ENCODE measurements around the gene TMEM100.

Gene TMEM100

DNA sequence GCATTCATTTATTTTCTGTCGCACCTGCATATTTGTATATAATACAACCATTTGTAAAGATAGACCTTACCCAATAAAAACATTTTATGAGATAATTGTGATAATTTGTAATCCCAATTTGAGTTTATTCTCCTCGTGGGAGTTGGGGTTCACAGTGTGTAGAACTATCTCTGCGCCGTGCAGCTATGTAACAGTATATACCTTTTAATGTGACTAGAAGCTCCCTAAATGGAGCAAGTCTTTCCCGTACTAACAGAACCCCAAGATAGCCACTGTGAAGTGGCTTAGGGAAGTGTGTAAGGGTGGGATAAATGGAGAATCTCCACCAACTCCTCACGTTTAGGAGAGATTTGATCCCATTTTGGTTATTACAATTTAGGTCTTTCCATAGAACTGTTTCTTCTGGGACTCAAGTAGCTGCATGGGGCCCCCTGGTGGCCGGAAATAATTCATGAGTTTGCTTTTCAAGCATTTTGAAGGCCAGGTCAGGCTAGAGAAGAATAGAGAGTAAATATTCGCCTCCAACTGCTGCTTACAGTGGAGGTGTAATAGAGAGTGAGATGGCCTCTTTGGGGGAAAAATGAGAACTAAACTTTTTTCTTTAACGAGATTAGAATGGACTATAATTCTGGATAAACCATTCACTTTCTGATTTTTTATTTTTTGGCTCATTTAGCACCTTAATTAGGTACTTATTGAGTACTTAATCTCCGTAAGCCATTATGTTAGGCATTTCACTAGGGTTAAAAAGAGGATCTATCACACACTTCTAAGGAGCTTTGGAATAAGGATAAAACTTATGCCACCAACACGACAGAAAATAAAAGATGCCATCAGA, 4.5 kb downstream of the TMEM100 start:
- peak; percentile 10 to 59 (median 26) for DNase-seq

- DNase-seq: no peak
These were observed 5.2 kb downstream of the TMEM100 start for GRCh38 chr17:55717432-55717831.

- DNase-seq: no peak
These were observed 11.7 kb downstream of the TMEM100 start for GRCh38 chr17:55710829-55711496.

DNA sequence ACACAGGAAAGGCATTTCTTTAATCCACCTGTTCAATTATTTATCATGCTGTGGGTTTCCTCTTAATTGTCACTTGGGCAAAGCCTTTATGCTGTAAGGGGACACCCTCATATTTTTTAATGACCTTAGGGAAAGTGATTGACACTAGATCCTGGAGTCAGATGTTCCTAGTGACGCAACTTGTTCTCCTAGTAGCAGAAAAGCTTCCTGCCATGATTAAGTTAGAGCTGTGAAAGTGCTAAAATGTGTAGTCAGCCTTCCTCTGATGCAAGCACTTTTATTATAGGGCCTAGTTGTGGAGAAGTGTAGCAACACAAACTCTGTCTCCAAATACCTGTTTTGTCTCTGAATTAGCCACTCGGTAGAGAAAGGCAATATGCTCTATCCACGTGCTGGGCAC, 12.3 kb downstream of the TMEM100 start:
- DNase-seq: no peak

- no peak for DNase-seq
These were observed 12.7 kb downstream of the TMEM100 start for GRCh38 chr17:55709984-55710383.

GRCh38 chr17:55709440-55709839, 13.2 kb downstream of the TMEM100 start:
- no peak for DNase-seq

GRCh38 chr17:55708175-55708974, 14.3 kb downstream of the TMEM100 start:
- DNase-seq: no peak

DNA sequence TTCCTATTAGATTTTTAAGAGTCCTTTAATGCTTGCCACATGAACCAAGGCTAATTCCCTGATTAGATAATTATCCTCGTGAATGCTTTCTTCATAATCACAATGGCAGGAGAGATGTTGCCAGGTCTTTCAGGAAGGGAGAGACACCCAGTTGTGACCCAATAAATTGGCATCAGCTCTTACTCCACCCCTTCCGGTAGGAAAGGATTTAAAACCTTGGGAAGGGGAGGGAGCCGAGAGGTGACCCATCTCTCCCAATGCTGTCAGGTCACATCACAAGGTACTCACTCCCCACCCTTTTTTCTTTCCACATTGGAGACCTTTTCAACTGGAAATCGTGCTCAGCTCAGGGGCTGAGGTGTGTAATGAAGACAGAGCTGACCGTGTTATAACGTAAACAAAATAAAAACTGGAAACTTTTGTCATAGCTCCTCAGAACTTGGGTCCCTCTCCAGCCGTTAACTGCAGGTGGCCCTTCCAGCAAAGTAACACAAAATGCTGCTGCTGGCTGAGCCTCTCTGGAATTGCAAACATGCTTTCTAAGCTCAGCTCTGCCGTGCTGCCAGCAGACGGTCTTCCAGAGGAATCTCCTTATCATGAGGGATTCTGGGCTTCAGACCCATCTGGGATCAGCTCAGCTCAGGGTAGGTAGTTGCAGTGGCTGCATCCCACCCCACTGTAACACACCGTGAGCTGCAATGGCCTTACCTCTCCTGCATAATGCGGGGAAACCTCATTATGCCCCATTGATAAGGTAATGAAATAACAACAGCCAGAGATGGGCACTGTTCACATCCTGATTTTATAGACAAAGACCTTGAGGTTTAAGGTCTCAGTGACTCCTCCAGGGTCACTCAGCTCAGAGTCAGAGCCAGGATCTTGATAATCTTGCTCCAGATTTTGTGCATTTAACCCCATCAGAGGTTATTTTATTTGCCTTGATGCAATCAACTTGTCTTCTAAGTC, 15.6 kb downstream of the TMEM100 start:
- no peak for DNase-seq

- DNase-seq: no peak
These were observed 16.8 kb downstream of the TMEM100 start for GRCh38 chr17:55705847-55706246.

- DNase-seq: no peak
These were observed 18.3 kb downstream of the TMEM100 start for GRCh38 chr17:55704401-55704800.

DNA sequence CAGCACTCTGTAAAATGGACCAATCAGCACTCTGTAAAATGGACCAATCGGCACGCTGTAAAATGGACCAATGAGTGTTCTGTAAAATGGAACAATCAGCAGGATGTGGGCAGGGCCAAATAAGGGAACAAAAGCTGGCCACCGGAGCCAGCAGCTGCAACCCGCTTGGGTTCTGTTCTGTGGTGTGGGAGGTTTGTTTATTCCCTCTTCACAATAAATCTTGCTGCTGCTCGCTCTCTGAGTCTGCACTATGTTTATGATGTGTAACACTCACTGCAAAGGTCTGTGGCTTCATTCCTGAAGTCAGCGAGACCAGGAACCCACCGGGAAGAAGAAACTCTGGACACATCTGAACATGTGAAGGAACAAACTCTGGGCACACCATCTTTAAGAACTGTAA, 20.5 kb downstream of the TMEM100 start:
- DNase-seq: no peak

DNA sequence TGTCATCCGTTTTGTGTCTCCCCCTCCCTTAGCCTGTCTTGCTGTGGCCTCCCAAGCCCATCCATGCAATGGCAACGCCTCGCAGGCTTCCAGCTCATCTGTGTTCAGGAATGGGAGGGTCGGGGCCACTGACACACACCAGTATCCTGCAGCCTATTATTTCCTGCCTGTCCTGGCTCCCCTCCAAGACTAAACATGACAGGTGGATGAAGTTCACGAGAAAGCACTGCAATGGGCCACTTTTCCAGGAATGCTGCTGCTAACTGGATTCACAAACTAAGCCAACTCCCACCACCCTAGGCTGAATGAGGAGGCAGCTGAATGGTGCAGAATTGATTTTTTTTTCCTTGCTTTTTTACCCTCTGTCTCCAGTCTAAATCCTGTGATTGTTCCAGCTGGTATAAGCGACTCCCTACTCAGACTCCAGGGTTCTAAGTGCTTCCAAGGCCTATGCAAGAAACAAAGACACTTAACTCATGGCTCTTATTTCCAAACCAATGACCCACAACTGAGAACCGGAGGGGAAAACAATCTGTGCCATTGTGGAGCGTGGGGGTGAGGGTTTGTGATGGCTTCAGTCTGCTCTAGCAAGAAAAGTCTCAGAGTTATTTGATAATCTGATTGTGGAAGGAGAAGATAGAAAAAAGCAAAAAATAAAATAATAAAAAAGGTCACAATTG, 23.3 kb downstream of the TMEM100 start:
- no peak for DNase-seq

DNA sequence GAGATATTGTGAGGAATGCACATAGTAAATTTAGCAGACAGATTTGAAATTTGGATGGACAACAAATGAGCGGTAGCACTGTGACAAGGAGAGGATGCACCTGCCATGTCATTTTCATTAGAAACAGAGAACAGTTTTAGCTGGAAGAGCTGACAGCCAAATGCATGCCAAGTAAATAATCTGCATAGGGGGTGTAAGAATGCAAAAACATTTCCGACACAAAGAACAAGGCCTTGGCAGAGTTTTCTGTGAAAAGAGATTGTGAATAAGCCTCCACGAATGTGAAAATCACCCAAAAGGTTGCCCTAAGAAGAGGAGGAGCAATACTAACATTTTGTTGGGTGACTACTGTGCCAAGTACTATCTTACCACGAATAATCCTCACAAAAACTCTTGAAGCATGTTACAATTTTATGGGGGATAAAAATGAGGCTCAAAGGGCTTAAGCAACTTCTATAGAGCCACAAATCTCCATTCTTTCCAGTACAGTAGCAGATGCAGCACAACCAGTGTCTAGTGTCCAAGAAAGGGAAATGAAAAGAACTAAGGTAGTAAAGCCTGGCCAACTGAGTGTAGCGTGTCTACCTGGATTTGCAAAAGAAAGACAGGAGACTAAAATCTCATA, 28.3 kb downstream of the TMEM100 start:
- DNase-seq: no peak

GRCh38 chr17:55693254-55694216, 29.1 kb downstream of the TMEM100 start:
- no peak for DNase-seq

GRCh38 chr17:55692276-55692675, 30.4 kb downstream of the TMEM100 start:
- DNase-seq: no peak

DNA sequence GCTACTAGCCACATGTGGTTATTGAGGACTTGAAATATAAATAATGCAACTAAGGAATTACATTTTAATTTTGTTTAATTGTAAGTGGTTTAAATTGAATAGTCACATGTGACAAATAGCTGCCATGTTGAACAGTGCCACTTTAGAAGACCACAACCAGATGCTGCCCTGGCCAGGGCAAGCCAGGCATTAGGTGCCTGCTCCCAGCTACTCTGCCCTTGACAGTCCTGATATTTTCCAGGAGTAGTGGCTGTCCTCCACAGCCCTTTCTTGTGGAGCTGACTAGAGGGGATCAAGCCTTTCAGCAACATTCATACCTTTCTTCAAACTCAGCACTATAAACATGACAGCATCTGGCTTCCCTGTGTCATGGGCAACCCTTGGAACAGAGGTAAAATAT, 31.0 kb downstream of the TMEM100 start:
- no peak for DNase-seq

- no peak for DNase-seq
These were observed 32.6 kb downstream of the TMEM100 start for GRCh38 chr17:55690105-55690508.

- no peak for DNase-seq
These were observed 33.0 kb downstream of the TMEM100 start for GRCh38 chr17:55689672-55690071.

DNA sequence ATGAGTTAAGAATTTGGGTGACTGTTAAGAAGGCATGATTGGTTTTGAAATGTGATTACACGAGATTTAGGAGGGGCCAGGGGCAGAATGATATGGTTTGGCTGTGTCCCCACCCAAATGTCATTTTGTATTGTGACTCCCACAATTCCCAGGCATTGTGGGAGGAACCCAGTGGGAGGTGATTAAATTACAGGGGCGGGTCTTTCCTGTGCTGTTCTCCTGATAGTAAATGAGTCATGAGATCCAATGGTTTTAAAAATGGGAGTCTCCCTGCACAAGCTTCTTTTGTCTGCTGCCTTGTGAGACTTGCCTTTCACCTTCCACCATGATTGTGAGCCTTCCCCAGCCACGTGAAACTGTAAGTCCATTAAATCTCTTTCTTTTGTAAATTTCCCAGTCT, 34.6 kb downstream of the TMEM100 start:
- DNase-seq: no peak

DNA sequence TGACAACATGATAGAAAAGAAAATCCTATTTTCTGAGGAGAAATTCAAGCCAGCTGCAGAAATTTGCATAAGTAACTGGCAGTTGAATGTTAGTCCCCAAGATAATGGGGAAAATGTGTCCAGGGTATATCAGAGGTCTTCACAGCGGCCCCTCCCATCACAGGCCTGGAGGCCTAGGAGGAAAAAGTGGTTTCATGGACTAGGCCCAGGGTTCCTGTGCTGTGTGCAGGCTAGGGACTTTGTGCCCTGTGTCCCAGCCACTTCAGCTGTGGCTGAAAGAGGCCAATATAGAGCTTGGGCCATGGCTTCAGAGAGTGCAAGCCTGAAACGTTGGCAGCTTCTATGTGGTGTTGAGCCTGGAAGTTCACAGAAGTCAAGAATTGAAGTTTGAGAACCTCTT, 35.6 kb downstream of the TMEM100 start:
- no peak for DNase-seq

All from activated CD4-positive, CD25-positive, alpha-beta regulatory T cell (primary cell).